ENCODE data around the gene IFNW1. TPM values are rescaled to one million over a fixed set of nuclear protein-coding genes. Genes with fewer than 3 reads are reported as not detected.

IFNW1 gene
- polyA plus RNA-seq, 1 experiment = not detected

DNA sequence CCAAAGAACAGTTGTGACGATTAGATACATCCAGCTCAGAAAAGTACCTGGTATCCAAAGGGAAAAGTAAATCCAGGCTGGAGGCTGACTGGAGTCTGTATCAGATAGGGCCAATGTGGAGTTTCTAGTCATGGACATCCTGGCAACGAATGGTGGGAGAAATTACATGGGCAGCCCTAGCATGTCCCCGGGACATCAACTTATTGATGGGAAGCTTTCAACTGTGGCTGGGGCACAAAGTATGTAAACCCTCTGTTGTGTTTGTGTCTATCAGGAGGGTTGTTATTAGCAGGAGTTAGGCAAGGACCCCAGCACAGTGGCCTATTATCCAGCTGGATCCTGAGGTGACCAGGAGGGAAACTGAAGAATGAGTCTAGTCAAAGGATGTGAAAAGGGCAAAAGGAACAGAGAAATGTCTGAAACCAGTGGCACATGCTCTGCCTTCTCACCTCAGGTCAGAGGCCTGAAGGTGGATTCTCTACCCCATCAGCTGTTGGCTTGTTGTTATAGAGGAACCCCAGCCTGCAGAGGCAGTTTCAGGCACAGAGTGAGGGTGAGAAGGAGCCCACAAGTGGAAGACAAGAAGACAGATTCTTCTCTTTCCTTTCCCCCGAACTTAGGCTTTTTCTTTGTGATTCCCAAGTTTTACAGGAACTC, 19.9 kb downstream of the IFNW1 start:
- ChIA-PET POLR2A (no interaction called here), CTCF (interaction anchor here (1.2 to 1.4 kb wide), 2 partner anchors 11 to 497 kb away, joined by 3 read pairs; no protein-coding TSS in a partner anchor)

DNA sequence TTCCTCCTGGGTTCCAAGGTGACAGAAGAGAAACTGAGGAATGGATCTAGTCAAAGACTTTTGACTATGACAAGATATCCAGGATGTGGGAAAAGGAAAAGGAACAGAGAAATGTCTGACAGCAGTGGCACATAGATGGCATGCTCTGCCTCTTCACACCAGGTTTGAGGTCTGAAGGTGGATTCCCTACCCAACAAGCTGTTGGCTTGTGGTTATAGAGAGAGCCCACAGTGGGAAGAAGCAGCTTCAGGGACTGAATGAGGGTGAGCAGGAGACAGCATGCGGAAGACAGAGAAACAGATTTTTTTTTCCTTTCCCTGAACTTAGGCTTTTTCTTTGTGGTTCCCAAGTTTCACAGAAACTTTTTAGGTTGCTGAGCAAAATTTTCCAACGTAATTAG, 20.6 kb downstream of the IFNW1 start:
- Histone ChIP-seq H3K27me3 (ENCODE audit: control insufficient read depth, insufficient read depth, low read length) (no peaks in the 10 kb centered on the region), H3K27ac (ENCODE audit: low read depth, low read length) (no peak overlapping the region), H3K9me3 (ENCODE audit: control insufficient read depth, insufficient read depth, low read length) (no peaks in the 10 kb centered on the region), H3K4me3 (ENCODE audit: low read depth, low read length) (no peak overlapping the region)
- ChIA-PET CTCF (interaction anchor here (1.2 kb wide), 1 partner anchor 496 kb away, joined by 3 read pairs; no protein-coding TSS in a partner anchor), POLR2A (no interaction called here)
- no peak for DNase-seq (ENCODE audit: low read depth, low spot score)
- TF ChIP-seq, protein P1, sequence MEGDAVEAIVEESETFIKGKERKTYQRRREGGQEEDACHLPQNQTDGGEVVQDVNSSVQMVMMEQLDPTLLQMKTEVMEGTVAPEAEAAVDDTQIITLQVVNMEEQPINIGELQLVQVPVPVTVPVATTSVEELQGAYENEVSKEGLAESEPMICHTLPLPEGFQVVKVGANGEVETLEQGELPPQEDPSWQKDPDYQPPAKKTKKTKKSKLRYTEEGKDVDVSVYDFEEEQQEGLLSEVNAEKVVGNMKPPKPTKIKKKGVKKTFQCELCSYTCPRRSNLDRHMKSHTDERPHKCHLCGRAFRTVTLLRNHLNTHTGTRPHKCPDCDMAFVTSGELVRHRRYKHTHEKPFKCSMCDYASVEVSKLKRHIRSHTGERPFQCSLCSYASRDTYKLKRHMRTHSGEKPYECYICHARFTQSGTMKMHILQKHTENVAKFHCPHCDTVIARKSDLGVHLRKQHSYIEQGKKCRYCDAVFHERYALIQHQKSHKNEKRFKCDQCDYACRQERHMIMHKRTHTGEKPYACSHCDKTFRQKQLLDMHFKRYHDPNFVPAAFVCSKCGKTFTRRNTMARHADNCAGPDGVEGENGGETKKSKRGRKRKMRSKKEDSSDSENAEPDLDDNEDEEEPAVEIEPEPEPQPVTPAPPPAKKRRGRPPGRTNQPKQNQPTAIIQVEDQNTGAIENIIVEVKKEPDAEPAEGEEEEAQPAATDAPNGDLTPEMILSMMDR (IDR thresholded peaks at IDR 0.05; ENCODE audit: low read depth, low read length) = no peak

More for the DNA sequence above, 19.9 kb downstream of the IFNW1 start:
- Histone ChIP-seq H3K27me3 (ENCODE audit: control insufficient read depth, insufficient read depth, low read length) (no peaks in the 10 kb centered on the region), H3K9me3 (ENCODE audit: control insufficient read depth, insufficient read depth, low read length) (no peaks in the 10 kb centered on the region), H3K27ac (ENCODE audit: low read depth, low read length) (no peak overlapping the region), H3K4me3 (ENCODE audit: low read depth, low read length) (no peak overlapping the region)
- no peak for DNase-seq (ENCODE audit: low read depth, low spot score)
- TF ChIP-seq, protein P1 (IDR thresholded peaks at IDR 0.05; ENCODE audit: low read depth, low read length) = no peak

GRCh38 chr9:21119093-21119770, 22.4 kb downstream of the IFNW1 start:
- Histone ChIP-seq H3K27me3 (ENCODE audit: control insufficient read depth, insufficient read depth, low read length) (no peaks in the 10 kb centered on the region), H3K9me3 (ENCODE audit: control insufficient read depth, insufficient read depth, low read length) (no peaks in the 10 kb centered on the region), H3K27ac (ENCODE audit: low read depth, low read length) (no peak overlapping the region), H3K4me3 (ENCODE audit: low read depth, low read length) (no peak overlapping the region)
- no peak for DNase-seq (ENCODE audit: low read depth, low spot score)
- TF ChIP-seq, protein P1 (IDR thresholded peaks at IDR 0.05; ENCODE audit: low read depth, low read length) = no peak
- ChIA-PET CTCF (interaction anchor here (0.5 to 1.3 kb wide), 2 partner anchors 8 to 1172 kb away, joined by 4 to 7 read pairs; no protein-coding TSS in a partner anchor), POLR2A (no interaction called here)

DNA sequence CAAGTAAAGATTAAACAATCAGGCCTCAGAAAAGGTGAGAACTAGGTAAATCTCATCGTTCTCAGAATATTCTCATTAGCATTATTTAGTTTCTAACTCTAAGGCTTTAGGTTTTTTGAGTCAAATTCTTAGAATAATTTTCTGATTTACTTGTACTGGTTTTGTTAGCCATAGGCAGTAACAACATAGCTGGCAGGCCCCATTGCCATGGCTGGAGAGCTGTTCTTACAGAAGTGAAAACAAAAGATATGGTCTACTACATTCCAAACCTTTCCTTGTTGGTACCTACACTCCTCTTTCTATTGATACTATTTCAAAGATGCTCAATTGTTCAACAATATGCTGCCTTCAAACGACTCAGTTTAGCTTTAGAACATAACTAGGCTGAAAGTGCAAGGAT, 27.3 kb downstream of the IFNW1 start:
- no peak overlapping the region for H3K27ac ChIP-seq (ENCODE audit: low read depth, low read length)
- TF ChIP-seq, protein P1 (IDR thresholded peaks at IDR 0.05; ENCODE audit: low read depth, low read length) = no peak
- no peak for DNase-seq (ENCODE audit: low read depth, low spot score)
- no peaks in the 10 kb centered on the region for H3K9me3 ChIP-seq (ENCODE audit: control insufficient read depth, insufficient read depth, low read length)
- ChIA-PET POLR2A (no interaction called here), CTCF (interaction anchor here (0.7 to 6.6 kb wide), 3 partner anchors 173 to 1649 kb away, joined by 3 to 103 read pairs (median 6); no protein-coding TSS in a partner anchor)
- H3K27me3 ChIP-seq (ENCODE audit: control insufficient read depth, insufficient read depth, low read length) = no peaks in the 10 kb centered on the region
- H3K4me3 ChIP-seq (ENCODE audit: low read depth, low read length) = no peak overlapping the region

Measured in AG04450 (cell line).